Fibroblast of lung (primary cell): ENCODE measurements around the gene KDM3A.

Experiments
- EZH2 ChIP-seq: IDR thresholded peaks from 2 replicates; pipeline ENCODE4 v1.5.1; 2012; ENCODE audit warnings: low read length, control low read depth, mild to moderate bottlenecking; ENCODE audit errors: missing control alignments
- TF ChIP-seq, protein P1 (sequence below), 2 donors: IDR thresholded peaks in 1 of 2; conservative IDR thresholded peaks in 1 of 2; 1 replicate in 1 of 2; 2 replicates in 1 of 2; pipeline ENCODE4 v1.5.1; 2011 to 2012; ENCODE audit warnings: low read length in 2 of 2, control low read depth in 1 of 2, inconsistent platforms in 1 of 2, low read depth in 1 of 2, mild to moderate bottlenecking in 1 of 2

DNA sequence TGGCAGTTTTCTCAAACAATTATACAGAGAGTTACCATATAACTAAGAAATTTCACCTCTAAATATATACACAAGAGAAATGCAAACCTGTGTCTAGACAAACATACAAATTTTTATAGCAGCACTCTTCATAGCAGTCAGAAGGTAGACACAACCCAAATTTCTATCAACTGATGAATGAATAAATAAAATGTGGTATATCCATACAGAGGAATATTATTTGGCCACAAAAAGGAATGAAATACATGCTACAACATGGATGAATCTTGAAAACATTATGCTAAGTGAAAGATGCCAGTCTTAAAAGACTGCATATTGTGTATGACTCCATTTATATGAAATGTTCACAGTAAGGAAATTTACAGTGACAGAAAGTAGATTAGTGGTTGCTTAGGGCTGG is 30.6 kb upstream of the KDM3A start:
- TF ChIP-seq, protein P1, sequence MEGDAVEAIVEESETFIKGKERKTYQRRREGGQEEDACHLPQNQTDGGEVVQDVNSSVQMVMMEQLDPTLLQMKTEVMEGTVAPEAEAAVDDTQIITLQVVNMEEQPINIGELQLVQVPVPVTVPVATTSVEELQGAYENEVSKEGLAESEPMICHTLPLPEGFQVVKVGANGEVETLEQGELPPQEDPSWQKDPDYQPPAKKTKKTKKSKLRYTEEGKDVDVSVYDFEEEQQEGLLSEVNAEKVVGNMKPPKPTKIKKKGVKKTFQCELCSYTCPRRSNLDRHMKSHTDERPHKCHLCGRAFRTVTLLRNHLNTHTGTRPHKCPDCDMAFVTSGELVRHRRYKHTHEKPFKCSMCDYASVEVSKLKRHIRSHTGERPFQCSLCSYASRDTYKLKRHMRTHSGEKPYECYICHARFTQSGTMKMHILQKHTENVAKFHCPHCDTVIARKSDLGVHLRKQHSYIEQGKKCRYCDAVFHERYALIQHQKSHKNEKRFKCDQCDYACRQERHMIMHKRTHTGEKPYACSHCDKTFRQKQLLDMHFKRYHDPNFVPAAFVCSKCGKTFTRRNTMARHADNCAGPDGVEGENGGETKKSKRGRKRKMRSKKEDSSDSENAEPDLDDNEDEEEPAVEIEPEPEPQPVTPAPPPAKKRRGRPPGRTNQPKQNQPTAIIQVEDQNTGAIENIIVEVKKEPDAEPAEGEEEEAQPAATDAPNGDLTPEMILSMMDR (conservative IDR thresholded peaks at IDR 0.05 in 1 of 2, IDR thresholded peaks at IDR 0.05 in 1 of 2; ENCODE audit: low read depth in 1 of 2, low read length in 2 of 2): no peak
- TF ChIP-seq EZH2: no peak
